Neural cell (in vitro differentiated cells): ENCODE measurements around the gene FUT6. TPM values are rescaled to one million over a fixed set of nuclear protein-coding genes. Genes with fewer than 3 reads are reported as not detected.

ENCODE experiments used
- H2AFZ ChIP-seq: fragments of 200-600, 300-800 bp; sonication (generic), shearing (Covaris generic); 2 replicates; pipeline ENCODE4 v1.6.0; 2014; ENCODE audit warnings: low read depth, mild to moderate bottlenecking, antibody characterized with exemption, low read length, moderate library complexity
- H3F3A ChIP-seq: fragments of 200-600 bp; shearing (Covaris generic); 2 replicates; pipeline ENCODE4 v1.6.1; 2016; ENCODE audit warnings: mild to moderate bottlenecking, moderate library complexity, mixed read lengths, antibody characterized with exemption, low read length; ENCODE audit not compliant: insufficient read depth, poor library complexity, severe bottlenecking
- H3K27ac ChIP-seq: fragments of 200-600, 300-800 bp; sonication (generic), shearing (Covaris generic); 2 replicates; pipeline ENCODE4 v1.5.1; 2014; ENCODE audit warnings: mild to moderate bottlenecking, low read length, moderate library complexity
- H3K27me3 ChIP-seq: fragments of 300-800, 200-600 bp; sonication (generic), shearing (Covaris generic); 2 replicates; pipeline ENCODE4 v1.6.0; 2014; ENCODE audit warnings: mild to moderate bottlenecking, low read depth, low read length, moderate library complexity; ENCODE audit not compliant: insufficient read depth
- H3K36me3 ChIP-seq: fragments of 300-800, 200-600 bp; sonication (generic), shearing (Covaris generic); 2 replicates; pipeline ENCODE4 v1.5.1; 2014; ENCODE audit warnings: mild to moderate bottlenecking, antibody characterized with exemption, low read length, moderate library complexity; ENCODE audit not compliant: insufficient read depth
- H3K4me2 ChIP-seq: fragments of 300-800, 200-600 bp; sonication (generic), shearing (Covaris generic); 2 replicates; pipeline ENCODE4 v1.6.0; 2014; ENCODE audit warnings: mild to moderate bottlenecking, low read length
- H3K4me3 ChIP-seq: fragments of 300-800, 200-600 bp; sonication (generic), shearing (Covaris generic); 2 replicates; pipeline ENCODE4 v1.5.1; 2014; ENCODE audit warnings: mild to moderate bottlenecking, low read length, moderate library complexity
- H3K79me2 ChIP-seq: fragments of 200-600 bp; shearing (Covaris generic); replicated peaks from 2 replicates; pipeline ENCODE4 v1.6.0; 2014; ENCODE audit warnings: mild to moderate bottlenecking, low read length, moderate library complexity; ENCODE audit not compliant: insufficient read depth
- H3K9ac ChIP-seq: fragments of 300-800, 200-600 bp; sonication (generic), shearing (Covaris generic); 2 replicates; pipeline ENCODE4 v1.6.1; 2016; ENCODE audit warnings: mild to moderate bottlenecking, low read length, mixed read lengths
- H3K9me2 ChIP-seq: fragments of 200-600 bp; shearing (Covaris generic); 2 replicates; pipeline ENCODE4 v1.6.1; 2016; ENCODE audit warnings: mild to moderate bottlenecking, low read length, mixed read lengths; ENCODE audit not compliant: insufficient read depth
- H3K9me3 ChIP-seq: fragments of 200-600, 300-800 bp; sonication (generic), shearing (Covaris generic); 2 replicates; pipeline ENCODE4 v1.6.1; 2016; ENCODE audit warnings: mild to moderate bottlenecking, mixed run types, low read length, moderate library complexity, mixed read lengths
- H4K20me1 ChIP-seq: fragments of 200-600 bp; shearing (Covaris generic); 2 replicates; pipeline ENCODE4 v1.6.1; 2016; ENCODE audit warnings: mild to moderate bottlenecking, mixed run types; ENCODE audit not compliant: insufficient read depth
- CTCF ChIP-seq: fragments of 450-650 bp; IDR thresholded peaks from 2 replicates; pipeline ENCODE4 v1.5.1; 2014; ENCODE audit warnings: antibody characterized with exemption, mild to moderate bottlenecking, moderate library complexity; ENCODE audit not compliant: poor library complexity, severe bottlenecking
- EP300 ChIP-seq: fragments of 450-650 bp; conservative IDR thresholded peaks from 2 replicates; pipeline ENCODE4 v1.6.1; 2014; ENCODE audit warnings: antibody characterized with exemption, mild to moderate bottlenecking, moderate library complexity; ENCODE audit not compliant: poor library complexity, severe bottlenecking
- EZH2 ChIP-seq: fragments of 200-600, 300-800 bp; shearing (Covaris generic), sonication (generic); IDR thresholded peaks from 2 replicates; pipeline ENCODE4 v1.6.1; 2014; ENCODE audit warnings: antibody characterized with exemption, low read length, borderline replicate concordance, mild to moderate bottlenecking; ENCODE audit not compliant: insufficient read depth, poor library complexity, severe bottlenecking
- MXI1 ChIP-seq: fragments of 450-650 bp; conservative IDR thresholded peaks from 2 replicates; pipeline ENCODE4 v1.6.1; 2014; ENCODE audit warnings: antibody characterized with exemption, mild to moderate bottlenecking; ENCODE audit not compliant: poor library complexity, severe bottlenecking
- POLR2AphosphoS5 ChIP-seq: IDR thresholded peaks from 2 replicates; pipeline ENCODE4 v1.6.1; 2012
- RAD21 ChIP-seq: fragments of 450-650 bp; conservative IDR thresholded peaks from 2 replicates; pipeline ENCODE4 v1.6.1; 2014; ENCODE audit warnings: antibody characterized with exemption, mild to moderate bottlenecking, moderate library complexity
- REST ChIP-seq: IDR thresholded peaks from 2 replicates; pipeline ENCODE4 v1.6.1; 2012; ENCODE audit warnings: borderline replicate concordance
- SMC3 ChIP-seq: fragments of 450-650 bp; conservative IDR thresholded peaks from 2 replicates; pipeline ENCODE4 v1.6.1; 2014; ENCODE audit warnings: antibody characterized with exemption, mild to moderate bottlenecking, moderate library complexity; ENCODE audit not compliant: poor library complexity
- TAF1 ChIP-seq: IDR thresholded peaks from 2 replicates; pipeline ENCODE4 v1.6.1; 2012; ENCODE audit warnings: low read depth
- polyA plus RNA-seq: library from polyadenylated mRNA; depleted of rRNA; stranded (reverse); fragments of >200 nt; gene quantifications from 2 replicates; pipeline ENCODE4 v1.2.3, GENCODE V29; 2014

Gene FUT6
- polyA plus RNA-seq, 1 donor from 2014 or later: not detected

DNA sequence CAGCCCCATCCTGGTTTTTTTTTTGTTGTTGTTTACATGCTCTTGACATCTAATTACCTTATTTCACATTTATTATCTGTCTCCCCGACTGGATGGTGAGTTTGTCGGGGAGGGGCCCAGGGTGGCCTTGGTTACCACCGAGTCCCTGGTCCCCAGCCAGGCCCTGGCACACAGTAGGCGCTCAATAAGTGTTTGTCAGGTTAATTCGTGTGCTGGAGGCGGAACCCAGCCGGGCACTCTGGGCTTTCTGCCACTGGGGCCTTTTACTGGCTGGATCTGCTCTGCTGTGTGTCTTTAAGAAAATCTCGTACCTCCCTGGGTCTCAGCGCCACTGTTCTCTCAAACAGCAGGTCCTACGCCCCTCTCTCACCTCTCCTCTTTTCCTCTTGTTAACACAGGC lies 30.0 kb downstream of the FUT6 start:
- H3K27ac ChIP-seq: no peak overlapping the region
- H4K20me1 ChIP-seq: no peaks in the 10 kb centered on the region
- H3K9me3 ChIP-seq: no peaks in the 10 kb centered on the region
- H3K9me2 ChIP-seq: no peaks in the 10 kb centered on the region
- no peaks in the 10 kb centered on the region for H3K79me2 ChIP-seq
- H3K4me2 ChIP-seq: no peak overlapping the region
- H3K4me3 ChIP-seq: no peak overlapping the region
- no peak overlapping the region for H3K9ac ChIP-seq
- no peak overlapping the region for H2AFZ ChIP-seq
- peaks cover 19% of the 10 kb centered on the region for H3K27me3 ChIP-seq
- no peaks in the 10 kb centered on the region for H3K36me3 ChIP-seq
- H3F3A ChIP-seq: no peaks in the 10 kb centered on the region
- TF ChIP-seq EP300 (no peak), MXI1 (no peak), SMC3 (no peak), REST (no peak), CTCF (no peak), TAF1 (no peak), POLR2AphosphoS5 (no peak), RAD21 (no peak), EZH2 (no peak)

- peaks cover 23% of the 10 kb centered on the region for H3K27me3 ChIP-seq
- H3K4me3 ChIP-seq: no peak overlapping the region
- no peak overlapping the region for H3K9ac ChIP-seq
- H3K9me3 ChIP-seq: no peaks in the 10 kb centered on the region
- H3K36me3 ChIP-seq: no peaks in the 10 kb centered on the region
- TF ChIP-seq REST (no peak), CTCF (no peak), POLR2AphosphoS5 (no peak), TAF1 (no peak), EZH2 (no peak), EP300 (no peak), MXI1 (no peak), RAD21 (no peak), SMC3 (no peak)
- H2AFZ ChIP-seq: no peak overlapping the region
- H3K79me2 ChIP-seq: no peaks in the 10 kb centered on the region
- no peaks in the 10 kb centered on the region for H3K9me2 ChIP-seq
- H4K20me1 ChIP-seq: no peaks in the 10 kb centered on the region
- H3K27ac ChIP-seq: no peak overlapping the region
- no peaks in the 10 kb centered on the region for H3F3A ChIP-seq
- no peak overlapping the region for H3K4me2 ChIP-seq
Measured at GRCh38 chr19:5809053-5809452, 30.4 kb downstream of the FUT6 start.
